Stimulated activated CD4-positive, alpha-beta T cell treated with anti-CD3 and anti-CD28 coated beads, Interleukin-12 subunit alpha, Interleukin-12 subunit beta, amount 100 ng/mL, for 24 hours (primary cell): ENCODE measurements around the gene ENPP1.

Experiments used
- DNase-seq, 2 experiments: peaks; one replicate each; pipeline ENCODE4 v3.0.0-alpha.2; 2020; ENCODE audit warnings: low read depth in 2 of 2

Gene ENPP1

DNA sequence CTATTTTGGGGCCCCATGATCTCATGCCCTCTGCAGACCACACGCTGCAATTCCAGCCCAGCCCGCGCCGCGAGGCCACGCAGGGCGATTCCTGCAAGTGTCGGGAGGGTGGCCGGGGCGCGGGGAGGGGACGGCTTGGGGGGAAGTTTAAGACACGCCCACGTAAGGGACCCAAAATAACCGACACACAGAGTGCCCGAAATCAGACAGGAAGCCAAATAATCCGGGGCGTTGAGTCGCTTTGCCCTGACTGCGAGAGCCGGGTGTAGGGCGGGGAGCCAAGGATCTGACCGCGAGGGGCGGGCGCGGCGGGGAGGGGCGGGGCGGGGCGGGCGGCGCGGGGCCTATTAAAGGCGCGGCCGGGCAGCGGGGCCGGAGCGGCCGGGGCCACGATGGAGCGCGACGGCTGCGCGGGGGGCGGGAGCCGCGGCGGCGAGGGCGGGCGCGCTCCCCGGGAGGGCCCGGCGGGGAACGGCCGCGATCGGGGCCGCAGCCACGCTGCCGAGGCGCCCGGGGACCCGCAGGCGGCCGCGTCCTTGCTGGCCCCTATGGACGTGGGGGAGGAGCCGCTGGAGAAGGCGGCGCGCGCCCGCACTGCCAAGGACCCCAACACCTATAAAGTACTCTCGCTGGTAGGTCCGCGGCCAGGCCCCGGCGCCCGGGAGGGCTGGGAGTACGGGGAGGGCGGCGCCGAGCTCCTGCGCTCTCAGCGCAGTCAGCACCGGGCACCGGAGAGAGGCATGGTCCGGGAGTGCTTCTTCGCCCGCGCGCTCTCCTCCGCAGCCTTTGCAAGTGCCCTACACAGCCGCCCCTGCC is at the start of gene ENPP1:
Gene ENPP1, plus strand, starts transcription at position 377 of the 816 bp plus-strand sequence. Its CDS starts 16 bp downstream, at position 393.
- DNase-seq, result peak; percentile 4 to 39

DNA sequence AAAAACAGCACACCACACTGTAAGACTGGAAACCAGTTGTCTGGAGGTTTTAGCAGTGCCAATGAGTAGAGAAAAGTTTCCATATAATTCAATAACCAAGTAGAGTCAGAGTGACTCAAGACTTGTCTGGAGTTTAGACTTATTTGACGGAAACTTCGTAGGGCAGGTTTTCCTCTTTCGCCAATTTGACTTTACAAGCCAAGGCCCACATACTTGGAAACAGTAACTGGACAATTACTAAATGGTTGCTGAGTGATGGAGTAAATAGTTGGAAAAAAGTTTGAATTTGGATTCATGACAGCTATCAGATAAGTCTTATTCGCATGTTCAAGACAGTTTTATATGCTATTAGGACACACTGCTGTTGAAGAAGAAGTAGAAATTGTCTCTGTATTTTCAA is 48.9 kb upstream of the ENPP1 start:
- no peak for DNase-seq

DNA sequence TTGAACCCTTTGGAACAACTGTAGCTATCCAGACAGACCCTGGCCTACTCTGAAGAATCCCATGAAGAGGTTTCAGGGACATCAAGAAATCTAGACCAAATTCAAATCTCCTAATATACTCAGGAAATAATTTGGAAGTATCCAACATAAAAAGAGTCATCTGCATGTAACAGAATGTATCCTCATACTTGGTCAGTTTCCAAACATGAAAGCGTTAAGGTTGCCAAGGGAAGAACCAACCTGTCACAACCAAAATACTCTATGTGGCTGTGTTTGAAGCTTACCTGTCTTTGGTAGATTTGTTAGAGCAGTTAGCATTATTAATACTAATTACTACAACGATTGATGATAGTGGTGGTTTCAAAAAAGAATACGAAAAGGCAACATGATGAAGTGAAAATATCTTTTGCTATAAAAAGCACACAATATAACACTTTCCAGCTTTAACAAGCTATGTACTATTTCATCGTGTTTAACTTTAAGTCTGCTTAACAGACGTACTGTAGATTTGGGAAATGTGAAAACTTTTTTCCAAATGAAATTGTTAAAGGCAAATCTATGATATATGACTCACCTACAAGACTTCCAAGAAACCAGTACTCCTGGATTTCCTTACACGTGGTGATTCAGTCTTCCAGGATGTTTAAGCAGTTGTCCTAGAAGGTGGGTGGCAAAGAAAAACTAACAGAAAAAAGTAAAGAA is 46.6 kb upstream of the ENPP1 start:
- no peak for DNase-seq

DNA sequence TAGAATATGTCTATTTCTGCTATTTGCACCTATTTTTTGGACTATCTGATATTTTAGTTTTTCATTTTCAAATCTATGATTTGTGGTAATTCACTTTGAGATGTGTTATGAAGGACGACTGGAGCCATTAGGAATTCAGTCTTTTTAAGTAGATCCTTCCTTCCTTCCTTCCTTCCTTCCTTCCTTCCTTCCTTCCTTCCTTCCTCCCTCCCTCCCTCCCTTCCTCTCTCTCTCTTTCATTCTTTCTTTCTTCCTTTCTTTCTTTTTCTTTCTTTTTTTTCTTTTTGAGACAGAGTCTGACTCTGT is 46.1 kb upstream of the ENPP1 start:
- DNase-seq, result no peak

DNA sequence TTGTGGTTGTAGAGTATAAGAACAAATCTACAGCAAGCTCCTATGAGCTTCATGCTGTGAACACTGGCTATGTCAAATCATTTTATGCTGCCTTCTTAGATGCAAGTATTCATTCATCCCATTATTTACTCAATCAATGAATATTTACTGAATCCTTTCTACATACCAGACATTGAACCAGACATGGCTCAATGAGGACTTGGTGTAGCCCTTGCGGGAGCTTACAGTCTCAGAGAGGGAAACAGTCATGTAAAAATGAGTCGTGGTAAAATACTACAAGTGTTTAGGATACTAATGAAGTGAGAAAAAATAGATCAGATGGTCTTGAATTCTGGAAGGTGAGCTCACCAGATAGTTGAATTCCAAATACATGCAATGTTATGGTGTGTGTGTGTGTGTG is 44.8 kb upstream of the ENPP1 start:
- DNase-seq, result no peak

DNA sequence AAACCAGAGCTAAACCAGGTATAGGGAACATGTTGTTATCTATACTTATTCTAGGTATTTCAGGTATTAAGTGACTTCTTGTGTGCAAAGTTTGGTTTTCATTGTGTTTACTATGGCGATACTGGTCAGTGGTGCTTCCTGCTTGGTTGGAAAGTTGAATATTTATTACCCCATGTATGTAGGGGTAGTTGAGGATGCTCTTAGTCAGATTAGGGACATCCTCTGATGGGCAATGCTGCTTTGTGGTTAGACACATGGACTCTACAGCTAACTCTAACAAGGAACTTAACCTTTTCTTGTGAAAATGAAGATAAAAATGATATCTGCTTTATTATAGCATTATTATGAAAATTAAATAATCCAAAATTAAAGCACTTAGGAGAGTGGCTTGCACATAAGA is 44.1 kb upstream of the ENPP1 start:
- no peak for DNase-seq

DNA sequence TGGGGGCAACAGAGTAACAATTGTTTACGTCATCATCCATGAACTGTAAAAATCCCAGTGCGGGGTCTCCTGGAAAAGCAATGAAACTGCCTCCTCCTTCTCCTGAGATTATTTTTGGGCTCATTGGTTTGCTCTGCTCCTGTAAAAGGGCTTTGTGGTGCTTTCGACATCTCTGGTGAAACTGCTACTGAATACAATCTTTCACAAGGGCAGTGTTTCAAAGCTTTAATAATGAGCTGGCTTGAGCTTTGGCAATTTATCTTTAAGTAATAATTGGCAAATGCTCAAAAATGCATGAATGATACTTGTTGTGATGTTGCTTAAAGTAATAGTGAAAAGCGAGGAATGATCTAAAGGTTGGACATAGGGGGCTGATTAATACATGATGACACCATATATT is 43.5 kb upstream of the ENPP1 start:
- no peak for DNase-seq

DNA sequence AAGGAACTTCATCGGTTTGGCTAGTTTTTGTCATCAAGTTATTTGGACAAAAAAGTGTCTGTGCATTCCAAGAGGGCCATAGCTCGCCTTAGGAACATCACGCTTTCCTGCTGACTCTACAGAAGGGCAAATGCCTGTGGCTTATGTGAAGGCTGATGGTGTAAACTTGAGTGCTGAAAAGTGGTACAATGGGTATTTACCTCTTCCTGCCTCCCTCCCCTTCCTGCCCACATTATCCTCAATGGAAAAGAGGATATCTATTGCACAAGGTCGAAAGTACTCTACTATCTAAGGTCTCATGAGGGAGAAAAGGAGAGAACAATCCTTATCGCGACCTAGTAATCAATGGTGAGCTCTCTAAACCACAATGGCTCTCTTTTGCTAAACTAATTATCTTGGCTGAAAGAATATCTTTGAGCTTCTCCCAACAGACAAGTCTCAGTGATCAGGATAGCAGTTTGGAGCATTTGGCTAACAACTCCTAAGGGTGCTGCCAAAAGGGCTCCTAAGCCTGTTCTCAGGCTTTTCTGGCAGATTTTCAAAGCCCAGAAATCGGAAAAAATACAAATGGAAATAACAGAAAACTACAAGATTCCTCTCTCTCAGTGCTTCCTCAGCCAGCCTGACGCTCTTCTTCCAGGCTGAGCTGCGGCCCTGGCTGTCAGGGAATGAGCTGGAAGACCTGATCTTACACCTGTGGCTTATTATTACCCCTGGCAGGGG is 42.6 kb upstream of the ENPP1 start:
- no peak for DNase-seq

DNA sequence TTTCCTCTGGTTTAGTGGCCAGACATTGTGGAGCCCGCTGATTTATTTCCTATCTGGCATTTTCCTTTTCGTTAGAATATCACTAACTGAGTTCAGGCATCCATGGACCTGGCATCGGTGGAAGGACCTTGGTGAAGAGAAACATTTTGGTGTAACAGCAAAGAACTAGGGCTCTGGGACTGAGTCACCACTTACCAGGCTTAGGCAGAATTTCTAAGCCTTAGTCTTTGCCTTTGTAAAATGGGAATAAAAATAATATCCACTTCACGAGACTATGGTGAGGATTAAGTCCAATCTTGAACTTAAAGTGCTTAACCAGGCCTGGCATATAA is 42.0 kb upstream of the ENPP1 start:
- DNase-seq, result no peak

DNA sequence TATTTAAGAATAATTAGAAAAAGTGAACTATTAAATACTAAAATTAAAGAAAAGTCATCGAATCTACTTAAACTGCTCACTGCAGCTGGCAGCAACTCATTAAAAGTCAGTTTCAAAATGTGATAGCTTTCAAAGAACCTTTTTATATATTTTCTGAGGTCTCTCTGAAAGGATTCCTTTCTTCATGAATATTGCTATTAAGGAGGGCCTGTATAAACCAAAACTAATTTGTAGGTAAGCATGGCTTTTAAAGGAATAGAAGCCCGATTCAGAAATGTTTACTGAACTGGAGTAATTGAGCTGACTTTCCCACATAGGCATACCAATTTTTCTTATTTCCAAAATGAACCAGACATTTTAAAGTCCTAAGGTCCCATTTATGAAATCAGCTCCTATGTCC is 41.2 kb upstream of the ENPP1 start:
- DNase-seq, result no peak

DNA sequence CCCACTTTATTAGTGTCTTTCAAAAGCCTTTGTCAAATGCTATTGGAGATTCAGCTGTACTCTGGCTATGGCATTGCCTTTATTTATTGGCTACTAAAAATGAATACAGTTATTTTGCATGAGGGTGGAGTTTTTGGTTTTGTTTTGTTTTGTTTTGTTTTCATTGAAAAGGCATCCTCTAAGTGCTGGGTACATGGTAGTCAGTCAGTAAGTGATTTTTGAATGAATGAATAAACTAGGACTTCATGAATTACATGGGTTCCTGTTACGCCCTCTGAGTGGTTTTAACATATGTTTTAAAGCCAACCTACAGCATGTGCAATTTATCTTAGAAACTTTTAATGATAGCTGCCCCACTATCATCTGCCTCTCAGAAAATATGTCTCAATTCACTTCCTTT is 38.9 kb upstream of the ENPP1 start:
- DNase-seq, result no peak

DNA sequence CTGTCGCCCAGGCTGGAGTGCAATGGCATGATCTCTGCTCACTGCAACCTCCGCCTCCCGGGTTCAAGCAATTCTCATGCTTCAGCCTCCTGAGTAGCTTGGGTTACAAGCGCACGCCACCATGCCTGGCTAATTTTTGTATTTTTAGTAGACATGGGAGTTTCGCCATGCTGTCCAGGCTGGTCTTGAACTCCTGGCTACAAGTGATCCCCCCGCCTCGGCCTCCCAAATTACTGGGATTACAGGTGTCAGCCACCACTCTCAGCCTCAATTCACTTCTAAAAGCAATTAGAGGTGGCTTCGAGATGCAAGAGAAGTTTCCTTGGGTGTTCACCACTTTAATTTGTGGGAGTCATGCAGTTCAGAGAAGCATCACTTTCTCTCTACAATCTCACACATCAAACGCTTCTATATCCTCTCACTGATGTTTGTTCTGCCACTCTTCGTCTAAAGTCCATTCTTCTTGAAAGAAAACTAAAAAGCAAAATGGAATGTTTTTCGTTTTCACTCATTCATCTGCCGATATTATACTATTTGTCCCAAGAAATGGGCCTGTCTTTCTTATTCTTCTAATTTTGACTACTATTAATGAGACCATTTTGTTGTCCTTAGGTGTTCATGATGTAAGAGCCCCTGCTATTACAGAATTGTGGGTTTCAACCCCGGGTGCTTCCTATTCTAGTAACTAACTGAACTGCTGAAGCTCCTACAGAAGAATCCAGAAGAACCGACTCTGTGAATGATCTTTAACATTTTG is 38.3 kb upstream of the ENPP1 start:
- no peak for DNase-seq

DNA sequence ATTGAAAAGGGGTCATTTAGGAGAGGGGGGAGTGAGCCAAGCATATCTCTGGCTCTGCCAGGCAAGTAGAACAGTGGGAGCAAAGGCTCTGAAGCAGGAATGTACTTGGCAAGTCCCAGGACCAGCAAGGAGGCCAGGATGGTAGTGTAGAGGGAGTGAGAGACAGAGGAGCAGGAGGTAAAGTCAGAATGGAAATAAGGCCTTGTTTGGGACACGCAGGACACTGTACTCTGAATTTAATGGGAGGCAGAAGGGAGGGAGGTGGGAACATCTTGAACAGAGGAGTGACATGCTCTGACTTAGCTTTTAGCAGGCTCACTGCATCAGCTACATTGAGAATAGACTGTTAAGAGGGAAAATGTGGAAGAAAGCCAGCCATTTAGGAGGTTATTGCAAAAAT is 37.0 kb upstream of the ENPP1 start:
- no peak for DNase-seq

DNA sequence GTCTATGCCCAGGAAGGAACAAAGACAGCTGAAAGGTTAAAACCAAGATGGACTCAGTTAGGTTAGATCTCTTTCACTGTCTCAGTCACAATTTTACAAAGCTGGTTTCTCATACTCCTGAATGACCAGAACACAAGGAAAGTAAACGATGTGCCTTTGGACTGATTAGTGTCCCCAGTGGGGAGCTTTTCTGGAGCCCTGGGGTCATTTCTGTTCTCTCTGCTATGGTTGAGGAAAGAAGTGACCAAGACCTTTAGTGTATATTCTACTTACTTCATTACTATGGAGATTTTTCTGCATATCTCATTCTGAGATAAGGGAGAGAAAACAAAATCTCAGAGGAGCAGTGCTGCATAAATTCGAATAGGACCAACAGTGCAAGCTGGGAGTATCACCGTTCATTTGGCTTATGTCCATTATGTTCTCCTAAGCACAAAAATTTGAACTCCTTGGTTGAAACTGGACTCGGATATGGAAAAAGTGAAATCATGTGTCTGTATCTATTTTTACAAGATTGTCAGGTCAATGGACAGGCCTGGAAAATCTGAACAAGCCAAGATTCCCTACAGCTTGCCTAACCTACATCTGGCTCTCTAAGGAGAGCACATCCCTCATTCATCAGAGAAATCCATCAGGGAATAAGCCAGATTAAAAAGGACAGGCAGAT is 34.4 kb upstream of the ENPP1 start:
- no peak for DNase-seq

DNA sequence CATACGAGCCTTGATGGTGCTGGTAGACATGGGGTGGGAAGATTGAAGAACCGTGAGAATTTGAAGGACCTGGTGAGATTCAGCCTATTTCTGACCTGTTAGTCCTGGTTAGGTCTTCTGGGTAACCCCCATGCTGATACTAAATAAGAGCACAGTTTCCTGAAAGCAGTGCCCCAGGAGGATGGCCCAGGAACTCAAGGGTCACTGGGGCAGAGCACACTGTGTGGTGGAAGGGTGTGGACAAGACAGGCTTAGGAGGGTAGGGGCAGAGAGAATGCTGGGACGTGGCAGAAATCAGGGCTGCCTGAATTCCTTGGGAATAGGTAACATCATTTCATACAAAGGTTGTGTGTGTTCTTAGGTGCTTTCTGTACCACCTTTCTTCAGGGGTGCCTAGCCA is 31.9 kb upstream of the ENPP1 start:
- DNase-seq, result no peak

DNA sequence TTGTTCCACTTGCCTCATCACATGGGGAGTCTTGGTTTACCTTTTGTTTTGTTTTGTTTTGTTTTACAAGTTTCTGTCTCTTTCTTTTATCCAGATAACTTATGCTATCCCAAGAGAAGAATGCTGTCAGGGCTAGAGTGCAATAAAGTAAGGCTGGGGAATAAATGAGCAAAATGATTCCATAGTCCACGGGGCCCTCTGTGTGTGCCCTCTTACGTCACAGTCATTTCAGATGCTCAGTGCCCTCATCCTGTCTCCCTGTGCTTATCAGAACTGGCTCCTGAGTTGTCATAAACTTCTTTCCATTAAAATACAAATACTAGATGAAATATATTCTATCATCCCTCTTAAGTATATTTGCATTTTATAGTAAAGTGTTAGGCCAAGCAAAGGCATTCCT is 30.8 kb upstream of the ENPP1 start:
- no peak for DNase-seq

DNA sequence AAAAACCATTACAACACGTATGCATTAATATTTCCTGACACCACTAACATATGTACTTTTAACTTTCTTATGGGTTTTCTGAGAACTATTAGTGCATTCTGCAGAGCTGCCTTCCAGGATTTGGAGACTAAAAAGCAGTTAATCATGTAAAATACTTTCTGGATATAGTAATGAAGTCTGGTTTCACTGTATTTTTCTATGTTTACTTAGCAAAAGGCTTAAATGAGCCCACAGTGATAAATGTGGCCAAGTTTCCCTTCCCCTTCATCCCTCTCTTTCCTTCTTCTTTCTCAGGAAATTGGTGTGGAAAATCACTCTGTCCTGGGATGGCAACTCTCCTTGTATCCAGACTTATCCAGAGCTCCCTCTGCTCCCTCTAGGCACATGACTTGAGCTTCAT is 29.7 kb upstream of the ENPP1 start:
- no peak for DNase-seq

DNA sequence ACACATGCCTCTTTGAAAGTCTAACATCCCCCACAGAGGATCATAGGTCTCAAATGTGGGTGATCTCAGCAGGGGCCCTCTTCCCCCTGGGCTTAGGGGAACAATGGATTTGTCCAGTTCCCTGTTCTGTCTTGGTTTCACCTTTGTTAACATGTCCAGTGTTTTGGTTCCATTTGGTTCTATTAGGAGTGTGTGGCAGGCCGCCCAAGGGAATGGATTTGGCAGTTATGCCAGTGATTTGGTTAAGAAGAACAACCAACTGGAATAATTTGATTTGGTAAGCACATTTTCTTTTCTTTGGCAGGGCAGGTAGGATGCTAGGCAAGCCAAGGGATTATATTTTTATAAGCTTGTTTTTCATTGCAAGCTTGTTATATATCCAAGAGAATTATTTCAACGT is 28.5 kb upstream of the ENPP1 start:
- DNase-seq, result no peak

DNA sequence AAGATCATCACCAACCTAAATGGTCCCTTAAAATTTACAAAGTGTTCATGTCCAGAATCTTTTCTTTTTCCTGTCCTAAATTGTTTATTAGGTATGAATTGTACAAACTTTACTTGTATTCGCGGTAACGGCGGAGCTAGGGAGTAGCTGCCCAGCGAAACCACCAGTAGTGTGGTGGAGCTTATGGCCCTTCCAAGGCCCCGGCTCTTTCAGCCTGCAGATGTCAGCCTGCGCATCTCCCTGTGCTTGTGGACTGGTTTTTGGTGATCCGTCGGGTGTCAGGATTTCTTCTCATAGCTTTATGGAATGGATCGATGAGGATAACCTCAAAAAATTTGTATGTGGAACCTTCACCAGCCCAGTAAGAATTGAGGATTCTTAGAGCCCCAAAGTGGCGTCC is 27.2 kb upstream of the ENPP1 start:
- DNase-seq, result no peak

DNA sequence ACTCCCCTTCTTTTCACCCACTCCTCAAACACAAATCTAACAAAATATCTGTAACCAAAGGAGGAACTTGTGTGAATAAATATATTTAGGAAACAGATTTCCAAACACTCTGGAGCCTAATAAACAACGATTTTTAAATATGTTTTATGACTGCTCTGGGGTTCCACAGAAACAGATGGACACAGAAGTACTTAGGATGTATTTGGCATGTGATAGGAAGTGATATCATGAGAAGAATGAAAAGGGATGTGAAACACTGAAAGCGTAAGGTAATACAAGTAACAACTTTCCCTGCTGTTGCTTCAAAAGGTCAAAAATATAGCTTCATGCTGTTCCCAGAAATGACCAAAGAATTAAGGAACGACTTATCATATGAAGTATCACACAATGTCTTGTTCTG is 26.1 kb upstream of the ENPP1 start:
- no peak for DNase-seq

DNA sequence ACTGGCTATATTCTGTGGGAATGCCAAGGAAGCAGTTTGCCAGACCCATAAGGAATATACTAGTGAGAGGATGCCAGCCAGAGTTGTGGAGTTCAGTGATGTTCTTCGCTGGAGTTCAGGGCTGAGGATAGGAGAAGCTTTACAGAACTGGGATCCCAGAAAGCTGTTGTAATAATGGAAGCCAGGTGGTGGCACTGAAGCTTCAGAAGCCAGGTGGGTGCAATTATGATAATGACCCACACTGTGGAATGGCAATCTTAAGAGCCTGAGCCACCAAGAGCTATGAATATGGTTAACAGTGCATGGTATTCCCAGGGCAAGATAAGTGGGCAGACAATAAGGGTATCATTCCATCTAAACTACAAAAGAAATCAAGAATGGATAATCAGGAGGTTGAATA is 25.1 kb upstream of the ENPP1 start:
- no peak for DNase-seq

DNA sequence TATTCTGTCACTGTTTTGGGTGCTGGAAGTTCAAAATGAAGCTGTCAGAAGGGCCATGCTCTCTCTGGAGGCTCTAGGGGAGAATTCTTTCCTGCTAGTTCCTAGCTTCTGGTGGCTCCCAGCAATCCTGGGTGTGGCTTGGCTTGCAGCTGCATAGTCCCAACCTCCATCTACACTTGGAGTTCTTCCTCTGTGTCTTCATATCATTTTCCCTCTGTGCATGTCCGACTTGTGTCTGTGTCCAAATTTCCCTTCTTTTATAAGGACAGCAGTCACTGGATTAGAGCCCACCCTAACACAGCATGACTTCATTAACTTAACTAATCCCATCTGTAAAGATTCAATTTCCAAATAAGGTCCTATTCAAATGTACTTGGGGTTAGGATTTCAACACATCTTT is 23.3 kb upstream of the ENPP1 start:
- DNase-seq, result no peak
